Fibroblast of villous mesenchyme (primary cell): ENCODE measurements around the gene TBC1D32. TPM values are rescaled to one million over a fixed set of nuclear protein-coding genes. Genes with fewer than 3 reads are reported as not detected.
"Not testable (repeated sequence)": the region's sequence is repeated elsewhere in the genome, so short reads cannot be mapped to it uniquely, and the experiment has no call there.

Source experiments
- DNase-seq: peaks from one replicate; pipeline ENCODE4 v3.0.0-alpha.2; 2010; ENCODE audit warnings: low read depth
- H3K4me3 ChIP-seq: 2 replicates; pipeline ENCODE4 v1.5.1; 2011; ENCODE audit warnings: low read depth, mild to moderate bottlenecking, low read length
- total RNA-seq: library from RNA; depleted of rRNA; stranded (reverse); fragments of >200 nt; gene quantifications from 2 replicates; pipeline ENCODE4 v1.2.3, GENCODE V29; 2012
- TF ChIP-seq, protein P1 (sequence below): IDR thresholded peaks from 2 replicates; pipeline ENCODE4 v1.5.1; 2012; ENCODE audit warnings: low read depth, mild to moderate bottlenecking, low read length; ENCODE audit not compliant: insufficient read depth

TBC1D32 gene
- total RNA-seq, 1 donor, result 21.2 TPM

- TF ChIP-seq, protein P1, sequence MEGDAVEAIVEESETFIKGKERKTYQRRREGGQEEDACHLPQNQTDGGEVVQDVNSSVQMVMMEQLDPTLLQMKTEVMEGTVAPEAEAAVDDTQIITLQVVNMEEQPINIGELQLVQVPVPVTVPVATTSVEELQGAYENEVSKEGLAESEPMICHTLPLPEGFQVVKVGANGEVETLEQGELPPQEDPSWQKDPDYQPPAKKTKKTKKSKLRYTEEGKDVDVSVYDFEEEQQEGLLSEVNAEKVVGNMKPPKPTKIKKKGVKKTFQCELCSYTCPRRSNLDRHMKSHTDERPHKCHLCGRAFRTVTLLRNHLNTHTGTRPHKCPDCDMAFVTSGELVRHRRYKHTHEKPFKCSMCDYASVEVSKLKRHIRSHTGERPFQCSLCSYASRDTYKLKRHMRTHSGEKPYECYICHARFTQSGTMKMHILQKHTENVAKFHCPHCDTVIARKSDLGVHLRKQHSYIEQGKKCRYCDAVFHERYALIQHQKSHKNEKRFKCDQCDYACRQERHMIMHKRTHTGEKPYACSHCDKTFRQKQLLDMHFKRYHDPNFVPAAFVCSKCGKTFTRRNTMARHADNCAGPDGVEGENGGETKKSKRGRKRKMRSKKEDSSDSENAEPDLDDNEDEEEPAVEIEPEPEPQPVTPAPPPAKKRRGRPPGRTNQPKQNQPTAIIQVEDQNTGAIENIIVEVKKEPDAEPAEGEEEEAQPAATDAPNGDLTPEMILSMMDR, result peak; percentile 82
- peak; percentile 61 for DNase-seq
- H3K4me3 ChIP-seq, result no peak overlapping the region
Observed at GRCh38 chr6:121055572-121056163, 278.6 kb downstream of the TBC1D32 start.

GRCh38 chr6:121048593-121048992, 285.7 kb downstream of the TBC1D32 start:
- not testable (repeated sequence) for H3K4me3 ChIP-seq, DNase-seq

GRCh38 chr6:121044905-121045304, 289.4 kb downstream of the TBC1D32 start:
- not testable (repeated sequence) for H3K4me3 ChIP-seq, DNase-seq

- H3K4me3 ChIP-seq, DNase-seq: not testable (repeated sequence)
Observed at GRCh38 chr6:121043706-121044105, 290.6 kb downstream of the TBC1D32 start.

GRCh38 chr6:121043211-121043610, 291.1 kb downstream of the TBC1D32 start:
- DNase-seq, H3K4me3 ChIP-seq: not testable (repeated sequence)

DNA sequence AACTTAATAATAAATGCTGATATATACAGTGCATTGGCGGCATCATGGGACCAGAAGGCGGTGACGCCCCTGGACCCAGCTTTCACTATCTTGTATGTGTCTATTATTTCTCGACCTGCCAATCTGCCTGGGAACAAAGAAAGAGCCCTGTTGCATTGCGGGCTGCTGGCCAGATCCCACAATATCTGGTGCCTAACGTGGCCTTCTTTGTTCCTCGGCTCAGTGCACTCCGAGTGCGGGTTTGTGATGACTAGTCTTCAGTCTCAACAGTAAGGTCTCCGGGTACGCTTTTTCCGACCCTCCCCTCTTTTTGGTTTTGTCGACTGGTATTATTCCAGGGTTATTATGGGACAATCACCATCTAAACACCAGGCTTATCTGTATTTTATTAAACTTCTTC, 291.5 kb downstream of the TBC1D32 start:
- H3K4me3 ChIP-seq, result no peak overlapping the region
- DNase-seq, result no peak
- TF ChIP-seq, protein P1, result no peak

DNA sequence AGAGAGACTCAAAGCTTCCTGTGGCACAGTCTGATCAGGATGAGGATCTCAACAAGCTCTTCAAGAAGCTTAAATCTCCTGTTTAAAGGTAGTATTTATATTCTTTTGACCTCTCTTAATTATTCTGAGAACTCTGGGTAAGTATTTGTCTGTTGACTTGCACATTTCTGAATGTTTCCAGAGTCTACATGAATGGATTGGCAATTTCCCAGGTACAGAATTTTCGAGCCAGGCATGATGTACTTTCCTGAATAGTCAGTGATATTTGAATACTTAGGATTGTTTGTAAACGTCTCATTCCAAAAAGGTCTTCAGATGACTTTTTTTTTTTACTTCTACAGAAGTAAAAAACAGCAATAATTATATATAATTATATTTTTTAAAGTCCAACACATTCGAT, 293.4 kb downstream of the TBC1D32 start:
- H3K4me3 ChIP-seq, result no peak overlapping the region
- TF ChIP-seq, protein P1, result no peak
- DNase-seq, result no peak

DNA sequence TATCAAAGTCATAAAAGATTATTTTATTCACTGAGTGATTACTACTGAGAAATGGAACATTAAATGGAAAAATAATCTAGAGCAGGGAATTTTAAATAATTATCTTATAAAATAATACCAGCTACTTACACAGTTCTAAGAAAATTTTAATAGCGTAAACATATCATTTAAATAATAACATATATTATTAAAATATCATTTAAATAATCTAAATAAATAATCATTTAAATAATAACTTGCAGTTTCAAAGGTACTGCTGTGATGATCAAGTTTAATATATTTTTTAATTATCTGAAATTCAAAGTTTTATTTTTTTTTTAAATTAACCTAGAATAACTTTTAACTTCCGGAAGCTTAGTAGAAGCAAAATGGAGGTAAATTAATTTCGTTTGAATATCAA, 301.2 kb downstream of the TBC1D32 start:
- TF ChIP-seq, protein P1, result no peak
- no peak for DNase-seq
- H3K4me3 ChIP-seq, result no peak overlapping the region

GRCh38 chr6:121032268-121033006, 301.8 kb downstream of the TBC1D32 start:
- TF ChIP-seq, protein P1, result no peak
- no peak overlapping the region for H3K4me3 ChIP-seq
- DNase-seq, result no peak
